GM12891 (cell line): ENCODE measurements around the gene CHKA.

Experiments
- POLR2A ChIP-seq: IDR thresholded peaks from 2 replicates; pipeline ENCODE4 v1.6.1; 2011; ENCODE audit warnings: low read depth, low read length, control low read depth
- POLR2AphosphoS5 ChIP-seq: IDR thresholded peaks from 2 replicates; pipeline ENCODE4 v1.6.1; 2011; ENCODE audit warnings: low read depth, low read length, control low read depth
- TAF1 ChIP-seq: IDR thresholded peaks from 2 replicates; pipeline ENCODE4 v1.6.1; 2011; ENCODE audit warnings: low read depth, low read length, control low read depth

- no peak for TF ChIP-seq POLR2AphosphoS5
- TF ChIP-seq POLR2A = no peak
- no peak for TF ChIP-seq TAF1
Observed at GRCh38 chr11:68125164-68125563, 4.0 kb upstream of the CHKA start.
